ENCODE results near the gene DEPP1. TPM values are rescaled to one million over a fixed set of nuclear protein-coding genes. Genes with fewer than 3 reads are reported as not detected.

Gene DEPP1
- total RNA-seq, 1 experiment from 2014 or later = 3.8 TPM

DNA sequence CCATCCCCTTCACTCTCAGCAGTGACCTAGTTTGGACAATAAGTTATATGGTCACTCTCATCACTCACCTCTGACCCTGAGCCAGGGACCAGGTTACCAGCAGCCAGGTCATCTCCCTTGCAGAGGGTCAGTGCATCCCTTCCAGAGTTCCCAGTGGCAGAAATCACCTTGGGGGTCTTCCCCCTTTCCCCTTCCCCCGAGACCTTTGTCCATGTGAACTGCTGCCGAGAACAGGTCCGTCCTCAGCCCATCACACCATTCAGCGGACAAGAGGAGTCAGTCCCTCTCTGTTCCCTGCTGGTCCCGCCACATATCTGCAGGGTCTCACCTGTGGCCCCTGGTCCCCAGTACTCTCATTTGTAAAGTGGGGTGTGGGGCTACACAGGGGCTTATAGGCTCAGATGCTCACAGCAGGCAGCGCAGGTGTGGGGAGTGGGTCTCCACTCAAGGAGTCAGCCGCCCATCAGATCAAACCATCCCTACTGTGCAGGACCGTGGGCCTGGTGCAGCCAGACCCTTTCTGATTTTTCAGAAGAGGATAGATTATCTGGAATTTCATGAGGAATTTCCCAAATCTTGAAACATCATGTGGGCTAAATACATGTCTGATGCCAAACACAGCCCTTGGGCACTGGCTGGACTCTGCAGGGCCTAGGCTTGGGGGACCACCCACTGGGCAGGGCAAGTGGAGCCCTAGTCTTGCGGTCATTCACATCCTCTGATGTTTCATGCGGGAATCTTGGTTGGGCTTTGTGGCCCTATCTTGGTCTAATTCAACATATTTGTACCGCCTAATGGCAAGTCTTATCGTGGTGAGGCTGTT, 6.5 kb downstream of the DEPP1 start:
- Histone ChIP-seq H4K20me1 (ENCODE audit: insufficient read depth) (no peaks in the 10 kb centered on the region), H3K36me3 (ENCODE audit: control insufficient read depth in 1 of 2, insufficient read depth in 2 of 2, low read length in 2 of 2) (no peaks in the 10 kb centered on the region), H2AFZ (ENCODE audit: low read depth, low read length, poor library complexity, severe bottlenecking) (no peak overlapping the region), H3K9me3 (ENCODE audit: control insufficient read depth in 1 of 2, insufficient read depth in 1 of 2, low read depth in 1 of 2, low read length in 2 of 2) (no peaks in the 10 kb centered on the region), H3K27ac (ENCODE audit: low read depth, low read length) (no peak overlapping the region), H3K9me2 (ENCODE audit: insufficient read depth) (no peaks in the 10 kb centered on the region), H3K4me2 (ENCODE audit: low read length) (no peak overlapping the region), H3K4me1 (ENCODE audit: control insufficient read depth in 1 of 2, insufficient read depth in 2 of 2, low read length in 2 of 2) (peaks cover 15 to 20% of the 10 kb centered on the region in 2 experiments), H3K9ac (ENCODE audit: low read length) (no peak overlapping the region), H3K27me3 (ENCODE audit: insufficient read depth, low read length) (no peaks in the 10 kb centered on the region), H3K79me2 (ENCODE audit: insufficient read depth, low read length) (no peaks in the 10 kb centered on the region), H3K4me3 (replicated peaks in 1 of 2; ENCODE audit: low read depth in 1 of 2, low read length in 2 of 2) (no peak overlapping the region)
- ATAC-seq (no peak), DNase-seq (ENCODE audit: low read depth, low spot score) (no peak)
- TF ChIP-seq SRF (IDR thresholded peaks at IDR 0.05; ENCODE audit: low read depth) (no peak), ZBTB33 (IDR thresholded peaks at IDR 0.05; ENCODE audit: extremely low read depth, insufficient replicate concordance, low read length) (no peak), SP1 (IDR thresholded peaks at IDR 0.05; ENCODE audit: low read depth) (no peak), CEBPB (IDR thresholded peaks at IDR 0.05; ENCODE audit: low read depth) (no peak), JUND (IDR thresholded peaks at IDR 0.05) (no peak)
- intact Hi-C loops (cut with micrococcal nuclease) = no loop called here
- POLR2A ChIA-PET = no interaction called here
- no TSS peak for BruUV-seq (replicated peaks)
- CTCF ChIA-PET = no interaction called here
- RAD21 ChIA-PET (ENCODE audit: low non-redundant PET in 1 of 2, low total read pairs in 2 of 2, uncharacterized antibody in 2 of 2, unreplicated experiment in 2 of 2) = no interaction called here

- ChIA-PET CTCF (no interaction called here), POLR2A (no interaction called here), RAD21 (ENCODE audit: low non-redundant PET in 1 of 2, low total read pairs in 2 of 2, uncharacterized antibody in 2 of 2, unreplicated experiment in 2 of 2) (no interaction called here)
- Histone ChIP-seq H4K20me1 (ENCODE audit: insufficient read depth) (no peaks in the 10 kb centered on the region), H3K9me3 (ENCODE audit: control insufficient read depth in 1 of 2, insufficient read depth in 1 of 2, low read depth in 1 of 2, low read length in 2 of 2) (no peaks in the 10 kb centered on the region), H3K27ac (ENCODE audit: low read depth, low read length) (no peak overlapping the region), H3K9ac (ENCODE audit: low read length) (no peak overlapping the region), H3K4me1 (ENCODE audit: control insufficient read depth in 1 of 2, insufficient read depth in 2 of 2, low read length in 2 of 2) (peaks cover 15 to 22% of the 10 kb centered on the region in 2 experiments), H2AFZ (ENCODE audit: low read depth, low read length, poor library complexity, severe bottlenecking) (no peak overlapping the region), H3K9me2 (ENCODE audit: insufficient read depth) (no peaks in the 10 kb centered on the region), H3K36me3 (ENCODE audit: control insufficient read depth in 1 of 2, insufficient read depth in 2 of 2, low read length in 2 of 2) (no peaks in the 10 kb centered on the region), H3K27me3 (ENCODE audit: insufficient read depth, low read length) (no peaks in the 10 kb centered on the region), H3K4me3 (replicated peaks in 1 of 2; ENCODE audit: low read depth in 1 of 2, low read length in 2 of 2) (no peak overlapping the region), H3K4me2 (ENCODE audit: low read length) (no peak overlapping the region), H3K79me2 (ENCODE audit: insufficient read depth, low read length) (no peaks in the 10 kb centered on the region)
- ATAC-seq = no peak
- DNase-seq (ENCODE audit: low read depth, low spot score) = no peak
- intact Hi-C loops (cut with micrococcal nuclease) = no loop called here
- no TSS peak for BruUV-seq (replicated peaks)
- TF ChIP-seq CEBPB (IDR thresholded peaks at IDR 0.05; ENCODE audit: low read depth) (no peak), POLR2AphosphoS5 (IDR thresholded peaks at IDR 0.05; ENCODE audit: low read depth, low read length) (no peak), SRF (IDR thresholded peaks at IDR 0.05; ENCODE audit: low read depth) (no peak), RAD21 (IDR thresholded peaks at IDR 0.05; ENCODE audit: low read depth) (no peak)
- TF ChIP-seq, protein P1, sequence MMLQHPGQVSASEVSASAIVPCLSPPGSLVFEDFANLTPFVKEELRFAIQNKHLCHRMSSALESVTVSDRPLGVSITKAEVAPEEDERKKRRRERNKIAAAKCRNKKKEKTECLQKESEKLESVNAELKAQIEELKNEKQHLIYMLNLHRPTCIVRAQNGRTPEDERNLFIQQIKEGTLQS (IDR thresholded peaks at IDR 0.05) = no peak
- TF ChIP-seq, protein P2, sequence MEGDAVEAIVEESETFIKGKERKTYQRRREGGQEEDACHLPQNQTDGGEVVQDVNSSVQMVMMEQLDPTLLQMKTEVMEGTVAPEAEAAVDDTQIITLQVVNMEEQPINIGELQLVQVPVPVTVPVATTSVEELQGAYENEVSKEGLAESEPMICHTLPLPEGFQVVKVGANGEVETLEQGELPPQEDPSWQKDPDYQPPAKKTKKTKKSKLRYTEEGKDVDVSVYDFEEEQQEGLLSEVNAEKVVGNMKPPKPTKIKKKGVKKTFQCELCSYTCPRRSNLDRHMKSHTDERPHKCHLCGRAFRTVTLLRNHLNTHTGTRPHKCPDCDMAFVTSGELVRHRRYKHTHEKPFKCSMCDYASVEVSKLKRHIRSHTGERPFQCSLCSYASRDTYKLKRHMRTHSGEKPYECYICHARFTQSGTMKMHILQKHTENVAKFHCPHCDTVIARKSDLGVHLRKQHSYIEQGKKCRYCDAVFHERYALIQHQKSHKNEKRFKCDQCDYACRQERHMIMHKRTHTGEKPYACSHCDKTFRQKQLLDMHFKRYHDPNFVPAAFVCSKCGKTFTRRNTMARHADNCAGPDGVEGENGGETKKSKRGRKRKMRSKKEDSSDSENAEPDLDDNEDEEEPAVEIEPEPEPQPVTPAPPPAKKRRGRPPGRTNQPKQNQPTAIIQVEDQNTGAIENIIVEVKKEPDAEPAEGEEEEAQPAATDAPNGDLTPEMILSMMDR (IDR thresholded peaks at IDR 0.05 in 2 of 3, conservative IDR thresholded peaks at IDR 0.05 in 1 of 3; ENCODE audit: borderline replicate concordance in 1 of 3, insufficient read depth in 1 of 3, low read depth in 2 of 3, low read length in 2 of 3) = no peak
Measured at GRCh38 chr10:44971434-44971833, 7.2 kb downstream of the DEPP1 start.
